Measurements from ENCODE around the gene SPATA25.

GRCh38 chr20:45919542-45920399 lies 32.3 kb upstream of the SPATA25 start:
- TF ChIP-seq MAX (IDR thresholded peaks at IDR 0.05) (no peak), CTCF (IDR thresholded peaks at IDR 0.05; ENCODE audit: low read depth, low read length, missing input control) (no peak), REST (IDR thresholded peaks at IDR 0.05) (no peak), HNF4G (IDR thresholded peaks at IDR 0.05) (no peak), JUND (IDR thresholded peaks at IDR 0.05) (no peak)

Data from liver (tissue), 3 donors.